IMR-90 (cell line): ENCODE data around the gene HMCN1. TPM values are rescaled to one million over a fixed set of nuclear protein-coding genes. Genes with fewer than 3 reads are reported as not detected.
A peak's percentile ranks its signal among the peaks of the same experiment; 100 is the strongest.

ENCODE experiments used
- ATAC-seq: fragments of 200-7000 bp; cut with Tn5 transposase; 2 replicates; pipeline ENCODE4 v1.9.1; 2020; ENCODE audit warnings: low read depth, mild to moderate bottlenecking, moderate library complexity
- BruUV-seq: library from RNA; stranded (reverse); fragments of 400-500 nt; replicated peaks from 2 replicates; lab custom pipeline; 2021; lab: Mats Ljungman, UMichigan
- CTCF ChIA-PET: fragments of 300-600 bp; formaldehyde crosslinking; extraction: SDS; loops from one replicate; lab custom pipeline; 2021; ENCODE audit warnings: antibody characterized with exemption; lab: Yijun Ruan, JAX
- POLR2A ChIA-PET: fragments of 300-600 bp; sonication (Branson Sonifier 250); formaldehyde crosslinking; loops from one replicate; lab custom pipeline; 2022; ENCODE audit warnings: antibody characterized with exemption; ENCODE audit not compliant: unreplicated experiment; lab: Charles Lee
- DNase-seq: peaks from one replicate; pipeline ENCODE4 v3.0.0; 2013
- H2AFZ ChIP-seq: replicated peaks from 2 replicates; pipeline ENCODE3; 2013; ENCODE audit warnings: low read length, mild to moderate bottlenecking; ENCODE audit not compliant: poor library complexity
- H2AK5ac ChIP-seq: 2 replicates; pipeline ENCODE4 v1.6.1; 2013; ENCODE audit warnings: low read depth, low read length, inconsistent platforms
- H2AK9ac ChIP-seq: replicated peaks from 2 replicates; pipeline ENCODE3; 2013; ENCODE audit warnings: mild to moderate bottlenecking, low read depth, low read length, moderate library complexity; ENCODE audit not compliant: poor library complexity
- H2BK120ac ChIP-seq: 2 replicates; pipeline ENCODE4 v1.6.1; 2013; ENCODE audit warnings: low read depth, low read length, inconsistent platforms
- H2BK15ac ChIP-seq: 3 replicates; pipeline ENCODE4 v1.6.1; 2013; ENCODE audit warnings: low read depth, low read length, inconsistent platforms
- H2BK20ac ChIP-seq: 2 replicates; pipeline ENCODE4 v1.6.1; 2013; ENCODE audit warnings: low read depth, mild to moderate bottlenecking, inconsistent platforms, low read length, moderate library complexity
- H2BK5ac ChIP-seq: 2 replicates; pipeline ENCODE4 v1.6.1; 2013; ENCODE audit warnings: mild to moderate bottlenecking, low read depth, low read length, inconsistent platforms; ENCODE audit not compliant: poor library complexity, severe bottlenecking
- H3K14ac ChIP-seq: replicated peaks from 2 replicates; pipeline ENCODE4 v1.6.1; 2013; ENCODE audit warnings: low read depth, low read length, inconsistent platforms
- H3K18ac ChIP-seq: 2 replicates; pipeline ENCODE4 v1.6.1; 2013; ENCODE audit warnings: low read depth, low read length, control low read depth
- H3K23ac ChIP-seq: 2 replicates; pipeline ENCODE4 v1.6.1; 2013; ENCODE audit warnings: low read depth, low read length, inconsistent platforms
- H3K27ac ChIP-seq: 2 replicates; pipeline ENCODE4 v1.5.1; 2013; ENCODE audit warnings: mild to moderate bottlenecking, control low read depth, low read length; ENCODE audit not compliant: insufficient read depth
- H3K27me3 ChIP-seq: 2 replicates; pipeline ENCODE4 v1.6.1; 2013; ENCODE audit warnings: low read length; ENCODE audit not compliant: control insufficient read depth, insufficient read depth
- H3K36me3 ChIP-seq: 2 replicates; pipeline ENCODE4 v1.6.1; 2013; ENCODE audit warnings: low read length, mixed read lengths; ENCODE audit not compliant: control insufficient read depth, insufficient read depth
- H3K4ac ChIP-seq: 2 replicates; pipeline ENCODE4 v1.6.1; 2013; ENCODE audit warnings: low read depth, low read length, inconsistent platforms
- H3K4me1 ChIP-seq: 2 replicates; pipeline ENCODE4 v1.6.1; 2013; ENCODE audit warnings: low read length, mixed read lengths; ENCODE audit not compliant: control insufficient read depth, insufficient read depth
- H3K4me2 ChIP-seq: 2 replicates; pipeline ENCODE4 v1.6.1; 2013; ENCODE audit warnings: low read depth, mild to moderate bottlenecking, control low read depth, low read length, moderate library complexity
- H3K4me3 ChIP-seq: 2 replicates; pipeline ENCODE4 v1.5.1; 2013; ENCODE audit warnings: low read depth, mild to moderate bottlenecking, control low read depth, low read length, moderate library complexity; ENCODE audit not compliant: insufficient read depth
- H3K56ac ChIP-seq: 2 replicates; pipeline ENCODE4 v1.6.1; 2013; ENCODE audit warnings: low read length, inconsistent platforms; ENCODE audit not compliant: insufficient read depth; ENCODE audit errors: extremely low read depth
- H3K79me1 ChIP-seq, 2 experiments: 2 replicates each; pipeline ENCODE4 v1.6.1; 2013; ENCODE audit warnings: low read length in 2 of 2, inconsistent platforms in 1 of 2, low read depth in 1 of 2
- H3K9ac ChIP-seq: 2 replicates; pipeline ENCODE4 v1.6.1; 2013; ENCODE audit warnings: low read depth, low read length, control low read depth
- H3K9me1 ChIP-seq: 2 replicates; pipeline ENCODE4 v1.6.1; 2013; ENCODE audit warnings: low read length, inconsistent platforms; ENCODE audit not compliant: insufficient read depth
- H3K9me3 ChIP-seq: 2 replicates; pipeline ENCODE4 v1.6.1; 2013; ENCODE audit warnings: low read length; ENCODE audit not compliant: control insufficient read depth, insufficient read depth
- H4K20me1 ChIP-seq: 2 replicates; pipeline ENCODE4 v1.6.1; 2013; ENCODE audit warnings: low read length, inconsistent platforms; ENCODE audit not compliant: insufficient read depth
- H4K5ac ChIP-seq: 2 replicates; pipeline ENCODE4 v1.6.1; 2013; ENCODE audit warnings: mild to moderate bottlenecking, low read depth, low read length, control low read depth
- H4K8ac ChIP-seq, 2 experiments: 2 replicates each; pipeline ENCODE4 v1.6.1; 2013; ENCODE audit warnings: low read depth in 2 of 2, low read length in 2 of 2, control low read depth in 1 of 2, inconsistent platforms in 1 of 2
- H4K91ac ChIP-seq: 2 replicates; pipeline ENCODE4 v1.6.1; 2013; ENCODE audit warnings: low read depth, low read length, inconsistent platforms; ENCODE audit not compliant: insufficient read depth
- BHLHE40 ChIP-seq: fragments of 150-350 bp; IDR thresholded peaks from 2 replicates; pipeline ENCODE4 v1.6.1; 2016; ENCODE audit warnings: mild to moderate bottlenecking, low read depth, low read length
- CEBPB ChIP-seq: IDR thresholded peaks from 2 replicates; pipeline ENCODE4 v1.6.1; 2012; ENCODE audit warnings: low read depth, low read length, improper control_type of control experiment
- CHD1 ChIP-seq: IDR thresholded peaks from 2 replicates; pipeline ENCODE4 v1.6.1; 2012; ENCODE audit warnings: low read depth, low read length, improper control_type of control experiment
- CTCF ChIP-seq: conservative IDR thresholded peaks from 2 replicates; pipeline ENCODE4 v1.5.1; 2012; ENCODE audit warnings: mild to moderate bottlenecking, low read depth, low read length, improper control_type of control experiment
- ELK1 ChIP-seq: fragments of 150-350 bp; IDR thresholded peaks from 2 replicates; pipeline ENCODE4 v1.6.1; 2016; ENCODE audit warnings: low read depth, mild to moderate bottlenecking, low read length, moderate library complexity, borderline replicate concordance
- FOS ChIP-seq: fragments of 150-350 bp; IDR thresholded peaks from 2 replicates; pipeline ENCODE4 v1.6.1; 2016; ENCODE audit warnings: low read depth, low read length
- MAFK ChIP-seq: IDR thresholded peaks from 2 replicates; pipeline ENCODE4 v1.6.1; 2012; ENCODE audit warnings: low read depth, low read length, improper control_type of control experiment
- MAZ ChIP-seq: IDR thresholded peaks from 2 replicates; pipeline ENCODE4 v1.6.1; 2012; ENCODE audit warnings: low read depth, mild to moderate bottlenecking, low read length, improper control_type of control experiment, moderate library complexity, borderline replicate concordance
- MXI1 ChIP-seq: IDR thresholded peaks from 2 replicates; pipeline ENCODE4 v1.6.1; 2012; ENCODE audit warnings: low read depth, mild to moderate bottlenecking, low read length, moderate library complexity, borderline replicate concordance
- NFE2L2 ChIP-seq: fragments of 150-350 bp; IDR thresholded peaks from 2 replicates; pipeline ENCODE4 v1.6.1; 2016; ENCODE audit warnings: low read depth, mild to moderate bottlenecking, low read length
- POLR2A ChIP-seq: IDR thresholded peaks from 2 replicates; pipeline ENCODE4 v1.6.1; 2012; ENCODE audit warnings: mild to moderate bottlenecking, low read depth, low read length
- RAD21 ChIP-seq: IDR thresholded peaks from 2 replicates; pipeline ENCODE4 v1.6.1; 2012; ENCODE audit warnings: low read length, improper control_type of control experiment
- RCOR1 ChIP-seq: IDR thresholded peaks from 2 replicates; pipeline ENCODE4 v1.6.1; 2012; ENCODE audit warnings: mild to moderate bottlenecking, low read length, improper control_type of control experiment; ENCODE audit not compliant: insufficient replicate concordance
- RFX5 ChIP-seq: IDR thresholded peaks from 2 replicates; pipeline ENCODE4 v1.8.0; 2012; ENCODE audit warnings: low read depth, mild to moderate bottlenecking, low read length, moderate library complexity
- SMC3 ChIP-seq: fragments of 150-350 bp; IDR thresholded peaks from 2 replicates; pipeline ENCODE4 v1.6.1; 2016; ENCODE audit warnings: low read depth, mild to moderate bottlenecking, antibody characterized with exemption, low read length, moderate library complexity
- USF2 ChIP-seq: fragments of 150-350 bp; IDR thresholded peaks from 2 replicates; pipeline ENCODE4 v1.6.1; 2017; ENCODE audit warnings: mild to moderate bottlenecking, antibody characterized with exemption, low read length, low read depth
- WGBS, 2 experiments: methylation state at CpG; one replicate each; pipeline versions ENCODE4 v1.1.5 to v1.1.7; 2013; ENCODE audit warnings: missing lambda C conversion rate in 2 of 2; ENCODE audit not compliant: insufficient read length in 1 of 2; ENCODE audit errors: extremely low coverage in 2 of 2; 5-methylcytosine and 5-hydroxymethylcytosine counted together
- dilution Hi-C: fragments of 300-500 bp; cut with HindIII; formaldehyde crosslinking; loops from one replicate; pipeline ENCODE4 v1.14.3; 2018; ENCODE audit warnings: low sequenced_read_pairs; ENCODE audit not compliant: unreplicated experiment
- in situ Hi-C: fragments of 300-500 bp; cut with MboI; formaldehyde crosslinking; loops from 3 replicates; pipeline ENCODE4 v1.14.3; 2019; ENCODE audit warnings: low sequenced_read_pairs, inconsistent platforms, mixed read lengths
- intact Hi-C: fragments of 100-400 bp; cut with micrococcal nuclease; formaldehyde crosslinking; loops from 2 replicates; pipeline ENCODE4 v1.10.0; 2022
- polyA plus RNA-seq, 3 experiments: library from polyadenylated mRNA; depleted of rRNA; stranded (reverse); fragments of >200 nt; gene quantifications; 2 replicates each; pipeline ENCODE4 v1.2.3, GENCODE V29; 2012; ENCODE audit warnings: low replicate concordance in 1 of 3
- total RNA-seq: library from RNA; depleted of rRNA; stranded (reverse); fragments of >200 nt; gene quantifications from 2 replicates; pipeline ENCODE4 v1.2.3, GENCODE V29; 2012

HMCN1 gene
- total and polyA plus RNA-seq, 2 of the 4 experiments (the other 2 are of a cell fraction): 6.1 to 11.7 TPM

- Histone ChIP-seq H2BK20ac (no peak overlapping the region), H3K4me2 (no peak overlapping the region), H3K27ac (no peak overlapping the region), H3K79me1 (no peaks in the 10 kb centered on the region), H4K20me1 (no peaks in the 10 kb centered on the region), H2BK15ac (no peak overlapping the region), H3K9ac (no peak overlapping the region), H3K4me3 (no peak overlapping the region), H2AK5ac (no peak overlapping the region), H2AFZ (no peak overlapping the region), H2AK9ac (no peak overlapping the region), H3K9me1 (0 out of 2 replicates have a peak, but pooled peaks cover 2% of the 10 kb centered on the region), H3K23ac (no peak overlapping the region), H3K4me1 (no peaks in the 10 kb centered on the region), H3K18ac (no peak overlapping the region; the same call in 1 of the 2 replicates), H3K56ac (no peak overlapping the region), H2BK5ac (no peak overlapping the region), H4K5ac (no peak overlapping the region), H3K9me3 (no peaks in the 10 kb centered on the region), H3K36me3 (no peaks in the 10 kb centered on the region), H3K14ac (no peak overlapping the region), H4K91ac (no peak overlapping the region), H3K4ac (no peak overlapping the region), H3K27me3 (no peaks in the 10 kb centered on the region), H2BK120ac (no peak overlapping the region), H4K8ac (no peak overlapping the region)
- BruUV-seq: no TSS peak
- intact Hi-C loops (no loop called here), in situ Hi-C loops (loop anchor here (10.0 kb wide), 1 partner anchor 56 kb away; no protein-coding TSS in a partner anchor), dilution Hi-C loops (no loop called here)
- peak; percentile 45 for DNase-seq
- CTCF ChIA-PET: no interaction called here
- no peak for TF ChIP-seq CTCF
- TF ChIP-seq CHD1: no peak
- no peak for TF ChIP-seq FOS
- TF ChIP-seq MAZ: no peak
- TF ChIP-seq SMC3: no peak
- TF ChIP-seq MAFK: no peak
- TF ChIP-seq USF2: no peak
- TF ChIP-seq BHLHE40: no peak
- TF ChIP-seq RFX5: no peak
- no peak for TF ChIP-seq CEBPB
- TF ChIP-seq RAD21: no peak
- no peak for TF ChIP-seq RCOR1
- no peak for TF ChIP-seq ELK1
- no peak for TF ChIP-seq NFE2L2
- TF ChIP-seq POLR2A: no peak
- no peak for TF ChIP-seq MXI1
- no CpG with 5 or more reads among the region's 1 CpG for whole genome bisulfite sequencing, 2 experiments
- POLR2A ChIA-PET: no interaction called here
- ATAC-seq: no peak
These were observed 275.0 kb downstream of the HMCN1 start for GRCh38 chr1:186009039-186009737.
